Glutamatergic neuron (in vitro differentiated cells): ENCODE measurements around the gene DISC1. TPM values are rescaled to one million over a fixed set of nuclear protein-coding genes. Genes with fewer than 3 reads are reported as not detected.

Experiments used
- DNase-seq: peaks from one replicate; pipeline ENCODE4 v3.0.0; 2022
- H3K27ac Mint-ChIP-seq: one replicate; pipeline ENCODE4 v1.8.0; 2020; ENCODE audit warnings: mild to moderate bottlenecking, mixed read lengths, inconsistent platforms; ENCODE audit not compliant: unreplicated experiment
- H3K27me3 Mint-ChIP-seq: one replicate; pipeline ENCODE4 v1.8.0; 2020; ENCODE audit warnings: mild to moderate bottlenecking, moderate library complexity, mixed read lengths, inconsistent platforms; ENCODE audit not compliant: unreplicated experiment
- H3K36me3 Mint-ChIP-seq: one replicate; pipeline ENCODE4 v1.8.0; 2020; ENCODE audit warnings: mild to moderate bottlenecking, mixed read lengths, inconsistent platforms; ENCODE audit not compliant: unreplicated experiment
- H3K4me1 Mint-ChIP-seq: one replicate; pipeline ENCODE4 v1.8.0; 2020; ENCODE audit warnings: mild to moderate bottlenecking, low read depth, mixed read lengths, inconsistent platforms; ENCODE audit not compliant: unreplicated experiment
- H3K4me3 Mint-ChIP-seq: one replicate; pipeline ENCODE4 v1.8.0; 2020; ENCODE audit warnings: mild to moderate bottlenecking, mixed read lengths, inconsistent platforms; ENCODE audit not compliant: unreplicated experiment
- H3K9me3 Mint-ChIP-seq: one replicate; pipeline ENCODE4 v1.8.0; 2020; ENCODE audit warnings: mild to moderate bottlenecking, moderate library complexity, mixed read lengths, inconsistent platforms; ENCODE audit not compliant: unreplicated experiment
- total RNA-seq: library from RNA; stranded (reverse); fragmentation: NEBNext Ultra II Directional; extraction: Animal tissue kit (Norgen Biotek cat#: 25700); gene quantifications from one replicate; pipeline ENCODE4 v1.2.1, GENCODE V29; 2021; ENCODE audit not compliant: unreplicated experiment
- TF ChIP-seq, protein P1 (sequence below): fragments of 200-600 bp; sonication (generic); IDR thresholded peaks from one replicate; pipeline ENCODE4 v1.5.0; 2021; ENCODE audit not compliant: partially characterized antibody, unreplicated experiment

DISC1 gene
- total RNA-seq, 1 donor from 2014 or later: 9.1 TPM

GRCh38 chr1:232090816-232091215 is 464.2 kb downstream of the DISC1 start:
- no peak overlapping the region for H3K27ac Mint-ChIP-seq
- H3K4me3 Mint-ChIP-seq: no peak overlapping the region
- no peak for DNase-seq
- peaks cover 5% of the 10 kb centered on the region for H3K4me1 Mint-ChIP-seq
- H3K27me3 Mint-ChIP-seq: peaks cover 2% of the 10 kb centered on the region
- H3K36me3 Mint-ChIP-seq: no peaks in the 10 kb centered on the region
- TF ChIP-seq, protein P1, sequence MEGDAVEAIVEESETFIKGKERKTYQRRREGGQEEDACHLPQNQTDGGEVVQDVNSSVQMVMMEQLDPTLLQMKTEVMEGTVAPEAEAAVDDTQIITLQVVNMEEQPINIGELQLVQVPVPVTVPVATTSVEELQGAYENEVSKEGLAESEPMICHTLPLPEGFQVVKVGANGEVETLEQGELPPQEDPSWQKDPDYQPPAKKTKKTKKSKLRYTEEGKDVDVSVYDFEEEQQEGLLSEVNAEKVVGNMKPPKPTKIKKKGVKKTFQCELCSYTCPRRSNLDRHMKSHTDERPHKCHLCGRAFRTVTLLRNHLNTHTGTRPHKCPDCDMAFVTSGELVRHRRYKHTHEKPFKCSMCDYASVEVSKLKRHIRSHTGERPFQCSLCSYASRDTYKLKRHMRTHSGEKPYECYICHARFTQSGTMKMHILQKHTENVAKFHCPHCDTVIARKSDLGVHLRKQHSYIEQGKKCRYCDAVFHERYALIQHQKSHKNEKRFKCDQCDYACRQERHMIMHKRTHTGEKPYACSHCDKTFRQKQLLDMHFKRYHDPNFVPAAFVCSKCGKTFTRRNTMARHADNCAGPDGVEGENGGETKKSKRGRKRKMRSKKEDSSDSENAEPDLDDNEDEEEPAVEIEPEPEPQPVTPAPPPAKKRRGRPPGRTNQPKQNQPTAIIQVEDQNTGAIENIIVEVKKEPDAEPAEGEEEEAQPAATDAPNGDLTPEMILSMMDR: no peak
- H3K9me3 Mint-ChIP-seq: no peaks in the 10 kb centered on the region

Other genes starting within 250 kb of the DISC1 start
- gene EGLN1, start 204.5 kb upstream of the DISC1 start, total RNA-seq: 12.3 TPM
- gene TSNAX, start 98.1 kb upstream of the DISC1 start, total RNA-seq: 41.1 TPM